Activated CD8-positive, alpha-beta T cell treated with anti-CD3 and anti-CD28 coated beads for 36 hours (primary cell): ENCODE data around the gene SGF29. TPM values are rescaled to one million over a fixed set of nuclear protein-coding genes. Genes with fewer than 3 reads are reported as not detected.

Experiments used
- ATAC-seq: fragments of 200-7000 bp; cut with Tn5 transposase; one replicate; pipeline ENCODE4 v1.10.0; 2021; ENCODE audit warnings: mild to moderate bottlenecking, moderate library complexity
- CTCF ChIA-PET: fragments of 350-600 bp; sonication (Branson Sonifier 250); formaldehyde crosslinking; loops from one replicate; lab custom pipeline; 2021; ENCODE audit warnings: antibody characterized with exemption; lab: Charles Lee
- POLR2A ChIA-PET: fragments of 350-600 bp; sonication (Branson Sonifier 250); formaldehyde crosslinking; loops from one replicate; lab custom pipeline; 2021; ENCODE audit warnings: antibody characterized with exemption; lab: Charles Lee
- DNase-seq: peaks from one replicate; pipeline ENCODE4 v3.0.0-alpha.2; 2020
- H3K27ac Mint-ChIP-seq: one replicate; pipeline ENCODE4 v1.8.0; 2021; ENCODE audit warnings: mild to moderate bottlenecking, mixed read lengths
- H3K27me3 Mint-ChIP-seq: one replicate; pipeline ENCODE4 v1.8.0; 2021; ENCODE audit warnings: mixed read lengths
- H3K36me3 Mint-ChIP-seq: one replicate; pipeline ENCODE4 v1.8.0; 2021; ENCODE audit warnings: low read depth, mixed read lengths
- H3K4me1 Mint-ChIP-seq: one replicate; pipeline ENCODE4 v1.8.0; 2021; ENCODE audit warnings: low read depth, mixed read lengths
- H3K4me3 Mint-ChIP-seq: one replicate; pipeline ENCODE4 v1.8.0; 2021; ENCODE audit warnings: mild to moderate bottlenecking, moderate library complexity, mixed read lengths
- H3K9me3 Mint-ChIP-seq: one replicate; pipeline ENCODE4 v1.8.0; 2021; ENCODE audit warnings: mixed read lengths
- intact Hi-C: fragments of 100-400 bp; cut with micrococcal nuclease; formaldehyde crosslinking; loops from one replicate; pipeline ENCODE4 v1.10.0; 2022
- total RNA-seq, 2 experiments: library from RNA; stranded (reverse); gene quantifications; one replicate each; pipeline ENCODE4 v1.2.3, GENCODE V29; 2021
- TF ChIP-seq, protein P1 (sequence below): fragments of 200-600 bp; IDR thresholded peaks from one replicate; pipeline ENCODE4 v1.8.0; 2022; ENCODE audit warnings: antibody characterized with exemption, mild to moderate bottlenecking

The SGF29 gene
- total RNA-seq, 2 experiments from 2014 or later = 25.0 TPM

DNA sequence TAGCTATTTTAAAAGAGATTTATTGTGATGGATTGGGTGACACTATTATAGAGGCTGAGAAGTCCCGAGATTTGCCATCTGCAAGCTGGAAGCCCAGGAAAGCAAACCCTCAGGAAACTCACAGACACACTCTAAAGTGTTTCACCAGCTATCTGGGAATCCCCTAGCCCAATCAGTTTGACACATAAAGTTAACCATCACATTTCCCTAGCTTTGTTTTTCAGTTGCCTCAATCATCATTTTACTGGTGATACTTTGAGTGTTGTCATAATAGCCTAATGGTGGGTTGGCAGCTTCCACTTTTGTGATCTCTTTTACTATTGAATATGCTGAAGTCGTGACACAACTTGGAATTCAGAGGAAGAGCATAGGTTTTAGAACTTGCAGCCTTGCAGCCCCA, 1.8 kb downstream of the SGF29 start:
- Mint-ChIP-seq H3K4me3 (peak overlapping the region; percentile 3), H3K27me3 (no peaks in the 10 kb centered on the region), H3K27ac (peak overlapping the region; percentile 60), H3K4me1 (peaks cover 36% of the 10 kb centered on the region), H3K9me3 (no peaks in the 10 kb centered on the region), H3K36me3 (peaks cover 21% of the 10 kb centered on the region)
- TF ChIP-seq, protein P1, sequence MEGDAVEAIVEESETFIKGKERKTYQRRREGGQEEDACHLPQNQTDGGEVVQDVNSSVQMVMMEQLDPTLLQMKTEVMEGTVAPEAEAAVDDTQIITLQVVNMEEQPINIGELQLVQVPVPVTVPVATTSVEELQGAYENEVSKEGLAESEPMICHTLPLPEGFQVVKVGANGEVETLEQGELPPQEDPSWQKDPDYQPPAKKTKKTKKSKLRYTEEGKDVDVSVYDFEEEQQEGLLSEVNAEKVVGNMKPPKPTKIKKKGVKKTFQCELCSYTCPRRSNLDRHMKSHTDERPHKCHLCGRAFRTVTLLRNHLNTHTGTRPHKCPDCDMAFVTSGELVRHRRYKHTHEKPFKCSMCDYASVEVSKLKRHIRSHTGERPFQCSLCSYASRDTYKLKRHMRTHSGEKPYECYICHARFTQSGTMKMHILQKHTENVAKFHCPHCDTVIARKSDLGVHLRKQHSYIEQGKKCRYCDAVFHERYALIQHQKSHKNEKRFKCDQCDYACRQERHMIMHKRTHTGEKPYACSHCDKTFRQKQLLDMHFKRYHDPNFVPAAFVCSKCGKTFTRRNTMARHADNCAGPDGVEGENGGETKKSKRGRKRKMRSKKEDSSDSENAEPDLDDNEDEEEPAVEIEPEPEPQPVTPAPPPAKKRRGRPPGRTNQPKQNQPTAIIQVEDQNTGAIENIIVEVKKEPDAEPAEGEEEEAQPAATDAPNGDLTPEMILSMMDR = no peak
- CTCF ChIA-PET = interaction anchor here (0.9 to 1.1 kb wide), 2 partner anchors 61 kb away, joined by 4 read pairs; partner anchors contain the start of gene APOBR
- ATAC-seq (peak; percentile 13), DNase-seq (no peak)
- intact Hi-C loops = no loop called here
- POLR2A ChIA-PET = interaction anchor here (0.5 to 1.3 kb wide), 2 partner anchors 49 to 359 kb away, joined by 3 read pairs; no protein-coding TSS in a partner anchor

DNA sequence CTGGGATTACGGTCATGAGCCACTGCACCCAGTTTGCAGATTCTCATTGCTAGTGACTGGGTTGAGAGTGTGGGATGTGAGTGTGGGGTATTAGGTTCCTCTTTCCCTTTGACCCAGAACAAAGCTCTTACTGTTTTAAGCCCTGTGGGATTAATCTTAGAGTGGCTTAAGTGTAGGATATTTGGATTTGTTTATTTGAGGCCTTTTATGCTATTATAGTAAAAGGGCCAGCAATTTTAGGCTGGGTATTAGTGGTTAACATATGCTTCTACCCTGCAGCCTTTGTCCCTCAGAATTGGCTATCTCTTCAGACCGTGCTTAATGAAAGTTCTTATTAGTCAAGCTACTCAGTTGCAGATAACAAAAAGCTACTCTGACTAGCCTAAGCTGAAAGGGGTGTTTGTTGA, 3.2 kb downstream of the SGF29 start:
- POLR2A ChIA-PET = interaction anchor here (1.2 kb wide), 2 partner anchors 60 to 63 kb away, joined by 3 to 5 read pairs; partner anchors contain the start of gene APOBR
- Mint-ChIP-seq H3K4me3 (no peak overlapping the region), H3K27me3 (no peaks in the 10 kb centered on the region), H3K9me3 (no peaks in the 10 kb centered on the region), H3K27ac (no peak overlapping the region), H3K4me1 (peaks cover 41% of the 10 kb centered on the region), H3K36me3 (peaks cover 25% of the 10 kb centered on the region)
- CTCF ChIA-PET = no interaction called here
- DNase-seq (no peak), ATAC-seq (no peak)
- TF ChIP-seq, protein P1 = no peak
- intact Hi-C loops = no loop called here

DNA sequence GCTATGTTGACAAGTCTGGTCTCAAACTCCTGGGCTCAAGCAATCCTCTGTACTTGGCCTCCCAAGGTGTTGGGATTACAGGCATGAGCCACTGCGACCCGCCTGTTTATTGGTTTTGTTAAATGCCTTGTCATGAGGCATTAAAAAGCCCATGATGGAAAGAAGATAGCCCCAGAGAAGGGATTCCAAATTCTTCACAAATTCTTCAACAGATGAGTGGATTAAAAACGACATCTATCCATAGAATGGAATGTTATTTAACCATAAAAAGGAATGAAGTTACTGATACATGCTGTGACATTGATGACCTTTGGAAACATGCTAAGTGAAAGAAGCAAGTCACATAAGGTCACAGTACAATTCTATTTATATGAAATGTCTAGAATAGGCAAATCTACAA, 4.7 kb downstream of the SGF29 start:
- Mint-ChIP-seq H3K27ac (peak overlapping the region; percentile 22), H3K9me3 (no peaks in the 10 kb centered on the region), H3K4me3 (no peak overlapping the region), H3K27me3 (no peaks in the 10 kb centered on the region), H3K4me1 (peaks cover 42% of the 10 kb centered on the region), H3K36me3 (peaks cover 25% of the 10 kb centered on the region)
- TF ChIP-seq, protein P1 = no peak
- DNase-seq (no peak), ATAC-seq (no peak)
- intact Hi-C loops = no loop called here
- POLR2A ChIA-PET = no interaction called here
- CTCF ChIA-PET = no interaction called here

DNA sequence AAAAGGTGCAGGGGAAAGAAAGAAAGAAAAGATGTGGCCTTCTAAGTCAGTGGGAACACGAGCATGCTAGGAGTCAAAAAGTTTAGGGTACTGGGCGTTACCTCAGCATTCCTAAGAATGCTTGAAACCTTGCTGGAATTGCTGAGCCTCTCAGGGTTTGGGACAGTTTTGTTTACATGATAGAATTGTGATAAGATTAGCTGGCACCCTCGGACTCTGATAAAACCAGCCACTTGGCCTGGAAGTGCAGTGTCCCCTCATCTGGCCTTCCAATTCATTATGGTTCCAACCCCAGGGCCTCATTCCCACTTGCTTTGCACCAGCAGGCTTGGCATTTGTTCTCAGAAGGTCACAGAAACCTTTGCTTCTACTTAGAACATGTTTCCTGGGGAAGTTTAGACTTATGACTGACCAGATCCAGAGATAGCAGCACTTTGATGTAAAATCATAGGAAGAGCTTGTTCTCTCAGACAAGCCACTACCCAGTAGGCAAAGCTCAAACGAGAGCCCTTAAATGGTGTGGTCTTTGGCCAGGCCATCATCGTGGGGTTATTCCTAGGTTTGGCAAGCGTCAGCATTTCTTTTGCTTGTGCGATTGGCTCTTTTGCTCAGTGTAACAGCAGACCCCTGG, 8.0 kb downstream of the SGF29 start:
- no peak overlapping the region for H3K27ac Mint-ChIP-seq
- TF ChIP-seq, protein P1 = no peak
- ChIA-PET POLR2A (no interaction called here), CTCF (no interaction called here)
- peaks cover 30% of the 10 kb centered on the region for H3K4me1 Mint-ChIP-seq
- peaks cover 3% of the 10 kb centered on the region for H3K9me3 Mint-ChIP-seq
- ATAC-seq = no peak
- no peaks in the 10 kb centered on the region for H3K27me3 Mint-ChIP-seq
- DNase-seq = no peak
- H3K4me3 Mint-ChIP-seq = no peak overlapping the region
- intact Hi-C loops = no loop called here
- peaks cover 39% of the 10 kb centered on the region for H3K36me3 Mint-ChIP-seq

DNA sequence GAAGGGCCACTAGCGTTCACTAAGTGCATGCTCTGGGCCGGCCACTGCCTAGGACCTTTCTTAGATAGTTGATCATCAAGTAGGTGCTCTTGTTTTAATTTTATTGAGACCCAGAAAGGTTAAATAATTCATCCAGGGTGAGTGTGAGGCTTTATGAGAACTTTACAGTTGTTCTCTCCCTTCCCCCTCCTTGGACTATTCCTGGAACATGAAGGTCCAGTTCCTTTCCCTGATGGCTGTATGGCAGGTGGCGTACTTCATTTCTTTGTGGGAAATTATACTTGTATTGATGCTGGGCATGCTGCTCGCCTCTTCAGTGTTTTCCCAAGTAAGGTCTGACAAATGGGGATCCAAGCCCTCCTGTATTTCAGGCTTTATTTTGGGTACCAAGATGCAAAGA, 8.5 kb downstream of the SGF29 start:
- H3K4me3 Mint-ChIP-seq = no peak overlapping the region
- TF ChIP-seq, protein P1 = no peak
- intact Hi-C loops = no loop called here
- ATAC-seq = no peak
- H3K27me3 Mint-ChIP-seq = no peaks in the 10 kb centered on the region
- peaks cover 26% of the 10 kb centered on the region for H3K4me1 Mint-ChIP-seq
- no peak for DNase-seq
- POLR2A ChIA-PET = no interaction called here
- H3K36me3 Mint-ChIP-seq = peaks cover 41% of the 10 kb centered on the region
- H3K9me3 Mint-ChIP-seq = peaks cover 5% of the 10 kb centered on the region
- CTCF ChIA-PET = no interaction called here
- H3K27ac Mint-ChIP-seq = no peak overlapping the region
